MM.1S (cell line): ENCODE data around the gene NCSTN.

ENCODE experiments used
- EZH2 ChIP-seq: fragments of 300-600 bp; sonication (generic); optimal IDR thresholded peaks from 2 replicates; pipeline ENCODE3; 2017; ENCODE audit warnings: low read depth, mild to moderate bottlenecking, antibody characterized with exemption, low read length, mixed read lengths
- EZH2phosphoT487 ChIP-seq: fragments of 300-600 bp; sonication (generic); IDR thresholded peaks from 2 replicates; pipeline ENCODE4 v1.6.1; 2018; ENCODE audit warnings: antibody characterized with exemption, low read length
- TF ChIP-seq, protein P1 (sequence below): fragments of 300-600 bp; sonication (generic); IDR thresholded peaks from 2 replicates; pipeline ENCODE4 v1.5.1; 2016; ENCODE audit warnings: antibody characterized with exemption, low read length, mixed read lengths

DNA sequence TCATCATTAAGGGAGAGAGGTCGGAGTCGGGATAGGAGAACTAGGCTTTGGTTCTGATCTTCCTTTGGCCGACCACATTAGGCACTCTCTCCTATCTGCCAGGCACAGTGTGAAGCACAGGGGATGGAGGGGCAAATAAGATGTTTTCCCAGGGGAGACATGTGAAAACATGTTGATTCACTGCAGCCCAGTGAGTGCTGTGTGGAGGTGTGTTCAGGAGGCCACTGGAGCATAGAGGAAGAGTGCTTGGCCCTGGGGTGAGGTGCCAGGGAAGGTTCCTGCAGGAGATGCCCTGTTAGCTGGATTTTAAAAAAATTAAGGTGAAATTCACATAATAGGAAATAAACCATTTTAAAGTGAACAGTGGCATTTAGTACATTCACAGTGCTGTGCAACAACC lies 60.9 kb downstream of the NCSTN start:
- TF ChIP-seq, protein P1, sequence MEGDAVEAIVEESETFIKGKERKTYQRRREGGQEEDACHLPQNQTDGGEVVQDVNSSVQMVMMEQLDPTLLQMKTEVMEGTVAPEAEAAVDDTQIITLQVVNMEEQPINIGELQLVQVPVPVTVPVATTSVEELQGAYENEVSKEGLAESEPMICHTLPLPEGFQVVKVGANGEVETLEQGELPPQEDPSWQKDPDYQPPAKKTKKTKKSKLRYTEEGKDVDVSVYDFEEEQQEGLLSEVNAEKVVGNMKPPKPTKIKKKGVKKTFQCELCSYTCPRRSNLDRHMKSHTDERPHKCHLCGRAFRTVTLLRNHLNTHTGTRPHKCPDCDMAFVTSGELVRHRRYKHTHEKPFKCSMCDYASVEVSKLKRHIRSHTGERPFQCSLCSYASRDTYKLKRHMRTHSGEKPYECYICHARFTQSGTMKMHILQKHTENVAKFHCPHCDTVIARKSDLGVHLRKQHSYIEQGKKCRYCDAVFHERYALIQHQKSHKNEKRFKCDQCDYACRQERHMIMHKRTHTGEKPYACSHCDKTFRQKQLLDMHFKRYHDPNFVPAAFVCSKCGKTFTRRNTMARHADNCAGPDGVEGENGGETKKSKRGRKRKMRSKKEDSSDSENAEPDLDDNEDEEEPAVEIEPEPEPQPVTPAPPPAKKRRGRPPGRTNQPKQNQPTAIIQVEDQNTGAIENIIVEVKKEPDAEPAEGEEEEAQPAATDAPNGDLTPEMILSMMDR = no peak
- TF ChIP-seq EZH2 (no peak), EZH2phosphoT487 (no peak)
